ENCODE data around the gene LETM1.

DNA sequence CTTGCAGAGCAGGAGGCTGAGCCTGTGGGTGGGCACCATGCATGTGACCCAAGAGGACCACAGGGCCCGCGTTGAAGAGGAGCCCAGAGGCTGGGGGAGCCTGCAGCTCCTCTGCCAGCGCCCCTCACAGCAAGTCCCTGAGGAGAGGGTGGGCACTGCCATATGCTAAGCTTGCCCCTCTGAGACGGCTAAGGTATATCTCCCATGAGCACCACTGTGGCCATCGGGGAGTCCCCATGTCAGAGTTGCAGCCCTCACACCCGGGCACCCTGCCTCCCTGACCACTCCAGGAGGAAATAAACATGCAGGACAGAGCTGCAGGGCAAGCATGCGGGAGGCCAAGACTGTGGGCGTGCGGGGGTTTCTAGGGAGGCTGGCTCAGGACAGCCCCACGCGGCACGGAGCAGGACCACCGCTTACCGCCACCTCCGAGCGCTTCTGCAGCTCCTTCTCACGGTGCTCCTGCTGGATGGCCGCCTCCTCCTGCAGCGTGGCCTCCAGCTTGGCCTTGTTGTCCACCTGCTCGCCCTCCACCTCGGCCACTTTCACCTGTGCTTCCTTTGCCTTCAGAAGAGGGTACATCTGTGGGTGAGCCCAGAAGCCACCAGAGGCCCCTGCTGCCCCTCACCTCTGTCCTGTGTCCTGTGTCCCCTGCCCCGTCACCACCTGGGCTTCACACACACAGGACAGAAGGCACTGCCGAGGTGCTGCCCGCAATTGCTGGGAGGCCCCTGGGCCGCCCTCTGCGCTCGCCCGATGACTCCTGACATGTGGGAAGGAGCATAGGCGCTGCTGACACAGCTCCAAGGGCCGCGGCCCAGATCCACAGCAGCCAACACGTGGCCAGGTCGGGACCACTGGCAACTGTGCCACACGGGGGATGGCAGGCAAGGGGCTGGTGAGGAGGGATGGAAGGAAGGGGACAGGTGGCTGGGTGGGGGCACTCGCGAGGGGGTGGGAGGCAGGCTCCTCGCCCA is 33.1 kb downstream of the LETM1 start:
- TF ChIP-seq, protein P1, sequence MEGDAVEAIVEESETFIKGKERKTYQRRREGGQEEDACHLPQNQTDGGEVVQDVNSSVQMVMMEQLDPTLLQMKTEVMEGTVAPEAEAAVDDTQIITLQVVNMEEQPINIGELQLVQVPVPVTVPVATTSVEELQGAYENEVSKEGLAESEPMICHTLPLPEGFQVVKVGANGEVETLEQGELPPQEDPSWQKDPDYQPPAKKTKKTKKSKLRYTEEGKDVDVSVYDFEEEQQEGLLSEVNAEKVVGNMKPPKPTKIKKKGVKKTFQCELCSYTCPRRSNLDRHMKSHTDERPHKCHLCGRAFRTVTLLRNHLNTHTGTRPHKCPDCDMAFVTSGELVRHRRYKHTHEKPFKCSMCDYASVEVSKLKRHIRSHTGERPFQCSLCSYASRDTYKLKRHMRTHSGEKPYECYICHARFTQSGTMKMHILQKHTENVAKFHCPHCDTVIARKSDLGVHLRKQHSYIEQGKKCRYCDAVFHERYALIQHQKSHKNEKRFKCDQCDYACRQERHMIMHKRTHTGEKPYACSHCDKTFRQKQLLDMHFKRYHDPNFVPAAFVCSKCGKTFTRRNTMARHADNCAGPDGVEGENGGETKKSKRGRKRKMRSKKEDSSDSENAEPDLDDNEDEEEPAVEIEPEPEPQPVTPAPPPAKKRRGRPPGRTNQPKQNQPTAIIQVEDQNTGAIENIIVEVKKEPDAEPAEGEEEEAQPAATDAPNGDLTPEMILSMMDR (IDR thresholded peaks at IDR 0.05) = no peak
- TF ChIP-seq POLR2AphosphoS5 (IDR thresholded peaks at IDR 0.05) (no peak), POLR2A (IDR thresholded peaks at IDR 0.05) (no peak), EP300 (IDR thresholded peaks at IDR 0.05) (no peak)

Data from upper lobe of left lung (tissue), 4 donors.